GM21619 (cell line): Measurements from ENCODE around the gene GAK.

ENCODE experiments used
- ATAC-seq: cut with Tn5 transposase; IDR thresholded peaks from one replicate; pipeline ENCODE4 v1.9.1; 2021; ENCODE audit not compliant: unreplicated experiment

Gene GAK

DNA sequence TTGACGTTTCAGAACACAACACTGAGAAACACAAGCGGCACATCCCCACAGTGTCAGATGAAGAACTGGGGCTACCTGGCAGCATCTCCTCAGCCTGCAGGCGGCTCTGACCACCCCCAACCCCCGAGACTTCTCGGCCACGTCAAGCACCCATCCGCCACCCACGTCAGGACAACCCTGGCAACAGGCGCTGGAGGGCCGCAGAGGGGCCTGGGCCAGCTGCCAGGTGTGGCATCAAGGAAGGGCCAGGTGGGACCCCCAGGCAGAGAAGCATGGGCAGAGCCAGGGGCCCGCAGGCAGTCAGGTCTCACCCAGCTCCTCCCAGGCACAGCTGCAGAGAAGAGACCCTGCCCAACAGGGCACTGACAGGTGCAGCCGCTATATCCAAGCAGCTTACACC, 22.3 kb downstream of the GAK start:
- no peak for ATAC-seq

GRCh38 chr4:909131-909571, 23.0 kb downstream of the GAK start:
- no peak for ATAC-seq

DNA sequence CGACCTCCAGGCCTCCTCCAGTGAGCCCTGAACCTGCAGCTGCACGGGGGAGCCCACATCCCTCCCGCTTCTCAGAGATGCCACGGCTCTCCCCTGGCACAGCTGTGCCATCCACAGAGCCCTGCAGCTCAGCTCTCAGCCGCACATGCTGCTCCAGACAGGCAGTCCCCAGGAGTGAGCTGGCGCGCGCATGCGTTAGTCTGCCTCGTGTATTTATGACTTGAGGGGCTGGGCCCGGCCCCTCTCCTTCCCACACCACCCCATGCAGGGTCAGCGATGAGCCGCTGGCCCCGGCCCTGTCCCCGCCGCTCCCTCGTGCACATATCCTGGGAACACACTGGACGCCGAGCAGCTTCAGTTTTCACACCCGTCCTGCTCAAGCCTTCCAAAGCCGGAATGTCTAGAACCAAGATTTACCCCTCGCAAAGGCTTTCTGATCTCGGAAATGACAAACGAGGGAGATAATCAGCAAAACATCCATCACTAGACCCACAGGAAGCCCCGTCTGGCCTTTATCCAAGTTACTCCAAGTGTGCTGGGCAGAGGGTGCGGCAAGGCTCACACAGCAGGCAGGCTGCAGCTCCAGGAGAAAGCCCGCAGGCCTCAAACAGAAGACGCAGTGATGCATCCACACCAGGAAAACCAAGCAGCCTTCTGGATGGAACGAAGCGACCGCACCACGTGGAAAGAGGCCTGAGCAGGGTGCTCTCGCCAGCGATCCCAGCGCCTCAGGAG, 24.3 kb downstream of the GAK start:
- no peak for ATAC-seq

DNA sequence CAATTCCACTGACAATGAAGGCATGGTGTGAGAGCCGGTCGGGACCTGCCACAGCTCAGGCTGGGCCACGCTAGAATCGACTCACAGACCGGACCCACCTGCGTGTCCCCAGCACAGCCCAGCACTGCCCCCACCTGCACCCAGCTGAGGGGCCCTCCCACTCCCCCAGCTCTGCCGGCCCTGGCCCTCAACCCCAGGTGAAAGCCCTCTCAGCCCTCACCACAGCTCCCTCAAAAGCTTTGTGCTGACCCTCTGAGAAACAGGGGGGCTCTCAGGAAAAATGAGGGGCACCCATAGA, 25.1 kb downstream of the GAK start:
- ATAC-seq, result no peak

DNA sequence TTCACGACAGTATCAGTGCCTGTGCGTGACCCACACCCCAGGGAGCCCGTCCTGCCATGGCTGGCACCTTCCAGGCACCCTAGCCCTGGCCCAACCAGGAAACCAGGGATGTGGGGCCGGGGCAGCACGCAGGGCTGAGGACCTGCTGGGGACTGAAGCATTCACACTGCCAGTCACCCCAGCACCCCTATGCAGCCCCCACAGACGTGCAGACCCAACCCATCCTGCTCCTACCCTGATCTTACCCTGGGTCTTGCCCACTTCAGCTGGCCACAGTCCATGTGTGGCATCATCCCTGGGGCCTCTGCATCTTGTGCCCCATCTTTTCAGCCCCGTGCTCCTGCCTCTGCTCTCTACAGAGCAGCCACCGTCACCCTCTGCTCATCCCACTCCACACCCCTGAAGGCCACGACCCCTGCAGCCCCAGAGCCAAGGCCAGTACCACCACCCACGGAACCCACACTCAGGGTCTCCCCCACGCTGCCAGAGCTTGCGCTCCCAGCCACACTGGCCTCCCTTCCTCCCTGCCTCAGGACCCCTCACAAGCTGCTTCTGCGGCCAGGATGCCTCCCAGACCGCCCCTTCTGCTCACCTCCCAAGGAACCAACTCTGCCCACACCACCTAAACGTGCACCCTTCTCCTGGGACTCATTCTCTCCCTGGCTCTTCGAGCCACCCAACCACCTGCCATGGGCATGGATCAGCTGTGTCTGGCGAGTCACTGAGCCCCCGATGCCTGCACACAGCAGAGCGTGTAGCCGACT, 25.6 kb downstream of the GAK start:
- no peak for ATAC-seq

- no peak for ATAC-seq
Observed at GRCh38 chr4:905485-906338, 26.4 kb downstream of the GAK start.

- no peak for ATAC-seq
Observed at GRCh38 chr4:903066-904046, 28.8 kb downstream of the GAK start.

DNA sequence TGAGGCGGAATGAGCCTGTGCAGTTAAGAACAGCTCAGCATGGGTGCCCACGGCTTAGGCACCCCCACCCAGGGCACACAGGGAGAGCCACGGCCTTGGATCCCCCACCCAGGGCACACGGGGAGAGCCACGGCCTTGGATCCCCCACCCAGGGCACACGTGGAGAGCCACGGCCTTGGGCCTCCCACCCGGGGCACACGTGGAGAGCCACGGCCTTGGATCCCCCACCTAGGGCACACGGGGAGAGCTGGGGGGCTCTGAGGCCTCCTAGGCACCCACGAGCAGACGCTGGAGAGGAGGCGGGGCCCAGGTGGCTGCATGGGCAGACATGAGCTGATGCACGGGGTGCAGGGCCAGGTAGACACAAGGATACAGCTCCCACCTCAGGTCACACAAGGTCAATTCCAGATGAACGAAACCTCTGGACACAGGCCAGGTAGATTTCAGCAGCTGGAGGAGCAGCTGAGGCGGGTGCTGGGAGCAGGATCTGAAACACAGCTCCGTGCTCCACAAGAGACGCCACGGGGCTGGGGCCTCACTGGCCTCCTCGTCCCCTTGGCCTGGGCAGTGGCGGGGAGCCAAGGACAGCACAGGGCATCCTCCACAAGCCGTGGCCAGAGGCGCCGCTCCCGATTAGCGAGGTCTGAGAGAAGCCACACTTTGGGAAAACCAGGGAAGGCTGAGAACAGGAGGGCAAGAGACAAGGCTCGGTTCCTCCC, 30.8 kb downstream of the GAK start:
- no peak for ATAC-seq

DNA sequence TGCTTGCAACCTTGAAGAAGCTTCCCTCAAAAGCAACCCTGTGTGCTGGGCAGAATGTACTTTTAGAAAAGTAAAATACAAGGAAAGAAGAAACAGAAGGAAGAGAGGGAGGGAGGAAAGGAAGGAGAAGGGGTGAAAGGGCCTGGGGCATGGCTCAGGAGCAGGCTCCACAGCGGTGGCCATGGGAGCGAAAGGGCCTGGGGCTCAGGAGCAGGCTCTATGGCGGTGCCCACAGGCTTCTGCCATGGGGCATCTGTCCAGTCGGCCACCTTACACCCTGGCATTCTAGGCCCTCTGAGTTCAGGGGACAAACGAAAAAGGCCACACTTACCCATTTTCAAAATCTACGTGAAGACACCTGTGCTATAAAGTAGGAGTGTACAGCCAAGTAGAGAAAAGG, 31.4 kb downstream of the GAK start:
- ATAC-seq, result no peak

- ATAC-seq, result no peak
Observed at GRCh38 chr4:900073-900472, 32.0 kb downstream of the GAK start.

DNA sequence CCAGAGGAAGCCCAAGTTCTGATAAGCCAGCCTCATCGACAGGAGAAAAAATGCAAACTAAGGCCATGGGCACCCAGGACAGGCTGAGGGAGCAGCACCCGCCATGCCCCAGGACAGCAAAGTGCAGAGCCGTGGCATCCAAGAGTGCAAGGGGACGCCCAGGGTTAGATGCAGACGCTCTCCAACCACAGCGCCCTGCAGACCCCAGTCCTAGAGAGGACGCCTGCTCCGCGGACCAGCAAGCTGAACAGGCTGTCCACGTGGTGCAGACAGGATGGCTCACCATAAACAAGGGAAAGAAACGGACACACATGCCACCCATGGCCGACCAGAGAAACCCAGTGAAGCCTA, 32.6 kb downstream of the GAK start:
- no peak for ATAC-seq

DNA sequence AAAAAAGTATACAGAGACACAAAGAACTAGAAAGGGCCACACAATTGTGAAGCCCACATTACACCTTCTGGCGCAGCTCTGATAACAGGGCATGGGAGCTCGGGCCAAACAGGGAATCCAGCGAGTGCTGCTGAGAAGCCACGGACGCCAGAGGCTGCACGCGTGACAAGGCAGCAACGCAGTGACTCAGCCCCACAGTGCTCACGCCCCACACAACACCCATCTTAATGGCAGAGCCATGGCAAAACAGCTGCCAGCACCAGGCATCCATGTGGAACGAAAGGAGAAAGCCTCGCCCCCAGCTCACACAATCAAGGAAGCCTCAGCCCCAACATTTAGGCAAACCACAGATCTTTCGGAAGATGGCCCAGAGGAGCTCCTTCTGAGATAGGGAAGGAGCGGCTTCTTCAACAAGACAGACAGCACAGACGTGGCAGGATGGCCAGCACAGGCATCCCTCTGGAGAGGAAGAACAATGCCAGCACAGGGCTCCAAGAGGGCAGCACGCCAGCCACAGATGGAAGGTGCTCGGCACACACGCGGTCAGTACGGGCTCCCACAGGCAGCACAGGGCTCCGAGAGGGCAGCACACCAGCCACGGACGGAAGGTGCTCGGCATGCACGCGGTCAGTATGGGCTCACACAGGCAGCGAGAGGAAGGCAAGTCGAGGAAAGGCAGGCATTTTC, 33.1 kb downstream of the GAK start:
- no peak for ATAC-seq

DNA sequence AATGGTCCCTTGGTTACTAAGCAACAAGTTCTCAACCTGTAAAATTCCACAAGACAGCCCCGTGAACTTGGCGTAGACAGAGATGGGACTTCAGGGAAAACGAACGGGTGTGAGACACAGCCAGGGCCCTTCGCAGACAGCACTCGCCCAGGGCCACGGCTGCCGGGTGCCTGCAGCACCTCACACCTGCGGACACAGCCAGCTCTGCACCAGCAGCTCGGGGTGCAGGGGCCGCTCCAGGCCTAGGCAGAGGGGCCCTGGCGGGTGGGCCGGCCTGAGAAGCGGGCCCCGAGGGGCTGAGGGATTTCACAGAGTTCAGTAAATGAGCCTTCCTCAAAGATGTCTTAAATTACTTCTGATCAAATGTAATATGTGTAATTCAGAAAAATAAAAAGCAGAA, 34.0 kb downstream of the GAK start:
- ATAC-seq, result no peak

GRCh38 chr4:896630-897029, 35.5 kb downstream of the GAK start:
- ATAC-seq, result no peak

GRCh38 chr4:896216-896615, 35.9 kb downstream of the GAK start:
- ATAC-seq, result no peak

GRCh38 chr4:895596-895995, 36.5 kb downstream of the GAK start:
- no peak for ATAC-seq

DNA sequence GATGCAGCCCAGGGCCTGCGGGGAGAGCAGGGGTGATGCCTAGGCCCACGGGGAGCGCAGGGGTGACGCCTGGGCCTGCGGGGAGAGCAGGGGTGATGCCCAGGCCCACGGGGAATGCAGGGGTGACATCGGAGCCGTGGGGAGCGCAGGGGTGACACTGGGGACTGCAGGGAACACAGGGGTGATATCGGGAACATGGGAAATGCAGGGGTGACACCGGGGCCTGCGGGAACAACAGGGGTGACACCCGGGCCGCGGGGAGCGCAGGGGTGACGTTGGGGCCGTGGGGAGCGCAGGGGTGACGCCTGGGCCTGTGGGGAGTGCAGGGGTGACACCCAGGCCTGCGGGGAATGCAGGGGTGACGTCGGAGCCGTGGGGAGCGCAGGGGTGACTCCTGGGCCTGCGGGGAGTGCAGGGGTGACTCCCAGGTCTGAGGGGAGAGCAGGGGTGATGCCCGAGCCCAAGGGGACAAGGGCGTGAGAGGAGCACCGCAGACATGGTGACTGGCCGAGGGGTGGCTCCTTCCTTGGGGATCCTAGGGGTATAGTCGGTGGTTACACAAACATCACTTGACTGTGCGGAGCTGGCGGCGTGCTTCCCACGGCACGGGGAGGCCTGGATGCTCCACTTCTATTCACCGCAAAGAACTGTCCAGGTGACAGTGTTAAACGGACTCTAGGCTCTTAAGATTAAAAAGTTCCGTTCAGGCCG, 38.0 kb downstream of the GAK start:
- no peak for ATAC-seq

DNA sequence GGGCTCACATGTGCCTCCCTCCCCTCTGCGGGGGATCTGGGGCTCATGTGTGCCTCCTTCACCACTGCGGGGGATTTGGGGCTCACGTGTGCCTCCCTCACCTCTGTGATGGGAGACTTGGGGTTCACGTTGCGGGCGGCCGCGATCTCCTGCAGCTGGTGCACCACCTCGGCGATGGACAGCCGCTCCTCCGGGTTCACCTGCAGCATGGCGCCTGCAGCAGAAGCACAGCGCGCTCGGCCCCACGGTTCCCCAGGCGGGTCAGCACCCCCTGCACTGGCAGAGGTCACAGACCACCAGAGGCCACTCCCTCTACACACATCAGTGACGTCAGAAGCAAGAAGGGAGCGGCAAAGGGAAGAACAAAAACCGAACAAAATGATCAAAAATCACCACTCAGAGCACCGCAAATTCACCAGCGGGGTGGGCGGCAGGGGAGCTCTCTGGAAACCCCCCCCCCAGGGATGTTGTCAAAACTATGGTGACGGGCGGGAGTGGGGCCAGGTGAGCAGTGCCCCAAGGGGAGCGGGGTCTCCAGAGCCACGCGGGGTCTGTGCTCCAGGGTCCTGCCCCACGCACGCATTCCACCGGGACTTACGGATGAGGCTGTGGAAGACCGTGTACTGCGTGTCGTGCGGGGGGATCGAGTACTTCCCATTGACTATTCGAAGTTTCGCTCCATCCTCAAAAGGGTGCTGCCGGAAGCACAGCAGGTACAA, 38.7 kb downstream of the GAK start:
- ATAC-seq, result no peak
